ENCODE measurements around the gene CLASP1.
"Not testable (repeated sequence)": the region's sequence is repeated elsewhere in the genome, so short reads cannot be mapped to it uniquely, and the experiment has no call there.

CLASP1 gene

GRCh38 chr2:121346859-121347258, 302.4 kb downstream of the CLASP1 start:
- Histone ChIP-seq H3K27ac (ENCODE audit: low read length) (no peak overlapping the region), H3K27me3 (ENCODE audit: low read depth, low read length) (no peaks in the 10 kb centered on the region), H3K4me2 (ENCODE audit: low read length) (no peak overlapping the region), H3K79me2 (ENCODE audit: low read length) (no peaks in the 10 kb centered on the region), H3K4me1 (ENCODE audit: low read length) (no peaks in the 10 kb centered on the region), H3K36me3 (replicated peaks; ENCODE audit: low read depth, low read length) (peaks cover 9% of the 10 kb centered on the region), H3K9me3 (ENCODE audit: insufficient read depth, low read length) (no peaks in the 10 kb centered on the region), H3K9ac (ENCODE audit: low read length) (no peak overlapping the region), H3K4me3 (ENCODE audit: low read length) (no peak overlapping the region), H2AFZ (ENCODE audit: low read depth, low read length) (no peak overlapping the region), H4K20me1 (ENCODE audit: insufficient read depth, low read length) (no peaks in the 10 kb centered on the region)
- TF ChIP-seq CTCF (IDR thresholded peaks at IDR 0.05; ENCODE audit: low read depth, low read length) (no peak), EZH2phosphoT487 (IDR thresholded peaks at IDR 0.05; ENCODE audit: low read depth) (no peak)

- Histone ChIP-seq H3K4me1 (ENCODE audit: low read length) (no peaks in the 10 kb centered on the region), H3K27me3 (ENCODE audit: low read depth, low read length) (no peaks in the 10 kb centered on the region), H3K4me3 (ENCODE audit: low read length) (no peak overlapping the region), H3K9ac (ENCODE audit: low read length) (no peak overlapping the region), H3K79me2 (ENCODE audit: low read length) (no peaks in the 10 kb centered on the region), H2AFZ (ENCODE audit: low read depth, low read length) (no peak overlapping the region), H3K4me2 (ENCODE audit: low read length) (no peak overlapping the region), H3K9me3 (ENCODE audit: insufficient read depth, low read length) (no peaks in the 10 kb centered on the region), H4K20me1 (ENCODE audit: insufficient read depth, low read length) (no peaks in the 10 kb centered on the region), H3K27ac (ENCODE audit: low read length) (no peak overlapping the region), H3K36me3 (replicated peaks; ENCODE audit: low read depth, low read length) (peaks cover 10% of the 10 kb centered on the region)
- no peak for TF ChIP-seq CTCF (IDR thresholded peaks at IDR 0.05; ENCODE audit: low read depth, low read length)
- TF ChIP-seq EZH2phosphoT487 (IDR thresholded peaks at IDR 0.05; ENCODE audit: low read depth), result no peak
Measured at GRCh38 chr2:121346407-121346806, 302.9 kb downstream of the CLASP1 start.

GRCh38 chr2:121345887-121346286, 303.4 kb downstream of the CLASP1 start:
- Histone ChIP-seq H3K4me3 (ENCODE audit: low read length) (no peak overlapping the region), H3K79me2 (ENCODE audit: low read length) (no peaks in the 10 kb centered on the region), H3K4me1 (ENCODE audit: low read length) (no peaks in the 10 kb centered on the region), H3K9ac (ENCODE audit: low read length) (no peak overlapping the region), H2AFZ (ENCODE audit: low read depth, low read length) (no peak overlapping the region), H3K27ac (ENCODE audit: low read length) (no peak overlapping the region), H3K4me2 (ENCODE audit: low read length) (no peak overlapping the region), H3K27me3 (ENCODE audit: low read depth, low read length) (no peaks in the 10 kb centered on the region), H3K9me3 (ENCODE audit: insufficient read depth, low read length) (no peaks in the 10 kb centered on the region), H4K20me1 (ENCODE audit: insufficient read depth, low read length) (no peaks in the 10 kb centered on the region), H3K36me3 (replicated peaks; ENCODE audit: low read depth, low read length) (peaks cover 12% of the 10 kb centered on the region)
- TF ChIP-seq EZH2phosphoT487 (IDR thresholded peaks at IDR 0.05; ENCODE audit: low read depth) (no peak), CTCF (IDR thresholded peaks at IDR 0.05; ENCODE audit: low read depth, low read length) (no peak)

GRCh38 chr2:121345101-121345500, 304.2 kb downstream of the CLASP1 start:
- no peaks in the 10 kb centered on the region for H4K20me1 ChIP-seq (ENCODE audit: insufficient read depth, low read length)
- no peak overlapping the region for H3K4me2 ChIP-seq (ENCODE audit: low read length)
- no peaks in the 10 kb centered on the region for H3K27me3 ChIP-seq (ENCODE audit: low read depth, low read length)
- H3K27ac ChIP-seq (ENCODE audit: low read length), result no peak overlapping the region
- H3K79me2 ChIP-seq (ENCODE audit: low read length), result no peaks in the 10 kb centered on the region
- no peaks in the 10 kb centered on the region for H3K9me3 ChIP-seq (ENCODE audit: insufficient read depth, low read length)
- TF ChIP-seq CTCF (IDR thresholded peaks at IDR 0.05; ENCODE audit: low read depth, low read length) (no peak), EZH2phosphoT487 (IDR thresholded peaks at IDR 0.05; ENCODE audit: low read depth) (no peak)
- H2AFZ ChIP-seq (ENCODE audit: low read depth, low read length), result no peak overlapping the region
- peaks cover 15% of the 10 kb centered on the region for H3K36me3 ChIP-seq (replicated peaks; ENCODE audit: low read depth, low read length)
- H3K9ac ChIP-seq (ENCODE audit: low read length), result no peak overlapping the region
- no peaks in the 10 kb centered on the region for H3K4me1 ChIP-seq (ENCODE audit: low read length)
- H3K4me3 ChIP-seq (ENCODE audit: low read length), result no peak overlapping the region

- not testable (repeated sequence) for H2AFZ ChIP-seq (ENCODE audit: low read depth, low read length); H3K9me3 ChIP-seq (ENCODE audit: insufficient read depth, low read length); H3K9ac ChIP-seq (ENCODE audit: low read length); H3K79me2 ChIP-seq (ENCODE audit: low read length); H3K4me3 ChIP-seq (ENCODE audit: low read length); H3K27ac ChIP-seq (ENCODE audit: low read length); H3K27me3 ChIP-seq (ENCODE audit: low read depth, low read length); H3K4me1 ChIP-seq (ENCODE audit: low read length); H4K20me1 ChIP-seq (ENCODE audit: insufficient read depth, low read length); H3K4me2 ChIP-seq (ENCODE audit: low read length)
- H3K36me3 ChIP-seq (replicated peaks; ENCODE audit: low read depth, low read length), result peaks cover 23% of the 10 kb centered on the region
Measured at GRCh38 chr2:121343828-121344399, 305.3 kb downstream of the CLASP1 start.
